ENCODE measurements around the gene CCDC60.

Gene CCDC60

GRCh38 chr12:119389687-119390086 is 55.2 kb downstream of the CCDC60 start:
- Mint-ChIP-seq H3K27ac (no peak overlapping the region), H3K4me3 (no peak overlapping the region), H3K27me3 (peaks cover 12% of the 10 kb centered on the region), H3K4me1 (ENCODE audit: low read depth) (no peaks in the 10 kb centered on the region), H3K36me3 (no peaks in the 10 kb centered on the region), H3K9me3 (ENCODE audit: low read depth) (no peaks in the 10 kb centered on the region)

GRCh38 chr12:119391673-119392072 is 57.1 kb downstream of the CCDC60 start:
- Mint-ChIP-seq H3K27me3 (peaks cover 11% of the 10 kb centered on the region), H3K27ac (no peak overlapping the region), H3K4me3 (no peak overlapping the region), H3K36me3 (no peaks in the 10 kb centered on the region), H3K4me1 (ENCODE audit: low read depth) (no peaks in the 10 kb centered on the region), H3K9me3 (ENCODE audit: low read depth) (no peaks in the 10 kb centered on the region)

GRCh38 chr12:119393677-119394076 is 59.1 kb downstream of the CCDC60 start:
- no peak overlapping the region for H3K27ac Mint-ChIP-seq
- no peaks in the 10 kb centered on the region for H3K9me3 Mint-ChIP-seq (ENCODE audit: low read depth)
- H3K27me3 Mint-ChIP-seq, result peaks cover 4% of the 10 kb centered on the region
- H3K4me3 Mint-ChIP-seq, result no peak overlapping the region
- no peaks in the 10 kb centered on the region for H3K4me1 Mint-ChIP-seq (ENCODE audit: low read depth)
- no peaks in the 10 kb centered on the region for H3K36me3 Mint-ChIP-seq

- Mint-ChIP-seq H3K4me3 (no peak overlapping the region), H3K36me3 (no peaks in the 10 kb centered on the region), H3K9me3 (ENCODE audit: low read depth) (no peaks in the 10 kb centered on the region), H3K27ac (no peak overlapping the region), H3K27me3 (peaks cover 5% of the 10 kb centered on the region), H3K4me1 (ENCODE audit: low read depth) (no peaks in the 10 kb centered on the region)
Observed at GRCh38 chr12:119397540-119397939, 63.0 kb downstream of the CCDC60 start.

GRCh38 chr12:119398190-119398589 is 63.7 kb downstream of the CCDC60 start:
- Mint-ChIP-seq H3K9me3 (ENCODE audit: low read depth) (no peaks in the 10 kb centered on the region), H3K27ac (no peak overlapping the region), H3K36me3 (no peaks in the 10 kb centered on the region), H3K27me3 (peaks cover 5% of the 10 kb centered on the region), H3K4me3 (no peak overlapping the region), H3K4me1 (ENCODE audit: low read depth) (no peaks in the 10 kb centered on the region)

- H3K27me3 Mint-ChIP-seq, result peaks cover 5% of the 10 kb centered on the region
- H3K4me3 Mint-ChIP-seq, result no peak overlapping the region
- H3K4me1 Mint-ChIP-seq (ENCODE audit: low read depth), result no peaks in the 10 kb centered on the region
- no peaks in the 10 kb centered on the region for H3K9me3 Mint-ChIP-seq (ENCODE audit: low read depth)
- H3K36me3 Mint-ChIP-seq, result no peaks in the 10 kb centered on the region
- H3K27ac Mint-ChIP-seq, result no peak overlapping the region
Observed at GRCh38 chr12:119399301-119399700, 64.8 kb downstream of the CCDC60 start.

GRCh38 chr12:119406308-119406707 is 71.8 kb downstream of the CCDC60 start:
- Mint-ChIP-seq H3K4me1 (ENCODE audit: low read depth) (no peaks in the 10 kb centered on the region), H3K9me3 (ENCODE audit: low read depth) (no peaks in the 10 kb centered on the region), H3K27ac (no peak overlapping the region), H3K27me3 (peaks cover 4% of the 10 kb centered on the region), H3K4me3 (no peak overlapping the region), H3K36me3 (no peaks in the 10 kb centered on the region)

- no peak overlapping the region for H3K4me3 Mint-ChIP-seq
- no peaks in the 10 kb centered on the region for H3K9me3 Mint-ChIP-seq (ENCODE audit: low read depth)
- H3K4me1 Mint-ChIP-seq (ENCODE audit: low read depth), result no peaks in the 10 kb centered on the region
- no peaks in the 10 kb centered on the region for H3K36me3 Mint-ChIP-seq
- no peak overlapping the region for H3K27ac Mint-ChIP-seq
- H3K27me3 Mint-ChIP-seq, result peaks cover 5% of the 10 kb centered on the region
Observed at GRCh38 chr12:119406811-119407210, 72.3 kb downstream of the CCDC60 start.

GRCh38 chr12:119409043-119409442 is 74.5 kb downstream of the CCDC60 start:
- H3K27ac Mint-ChIP-seq, result no peak overlapping the region
- no peaks in the 10 kb centered on the region for H3K4me1 Mint-ChIP-seq (ENCODE audit: low read depth)
- no peaks in the 10 kb centered on the region for H3K9me3 Mint-ChIP-seq (ENCODE audit: low read depth)
- no peak overlapping the region for H3K4me3 Mint-ChIP-seq
- no peaks in the 10 kb centered on the region for H3K36me3 Mint-ChIP-seq
- H3K27me3 Mint-ChIP-seq, result peaks cover 17% of the 10 kb centered on the region

- Mint-ChIP-seq H3K27me3 (peaks cover 17% of the 10 kb centered on the region), H3K4me1 (ENCODE audit: low read depth) (no peaks in the 10 kb centered on the region), H3K36me3 (no peaks in the 10 kb centered on the region), H3K9me3 (ENCODE audit: low read depth) (no peaks in the 10 kb centered on the region), H3K27ac (no peak overlapping the region), H3K4me3 (no peak overlapping the region)
Observed at GRCh38 chr12:119410396-119410795, 75.9 kb downstream of the CCDC60 start.

- Mint-ChIP-seq H3K4me3 (no peak overlapping the region), H3K4me1 (ENCODE audit: low read depth) (no peaks in the 10 kb centered on the region), H3K36me3 (no peaks in the 10 kb centered on the region), H3K27ac (no peak overlapping the region), H3K27me3 (peaks cover 17% of the 10 kb centered on the region), H3K9me3 (ENCODE audit: low read depth) (no peaks in the 10 kb centered on the region)
Observed at GRCh38 chr12:119412306-119412705, 77.8 kb downstream of the CCDC60 start.

GRCh38 chr12:119412811-119413794 is 78.6 kb downstream of the CCDC60 start:
- Mint-ChIP-seq H3K36me3 (no peaks in the 10 kb centered on the region), H3K27me3 (peaks cover 19% of the 10 kb centered on the region), H3K4me1 (ENCODE audit: low read depth) (no peaks in the 10 kb centered on the region), H3K27ac (no peak overlapping the region), H3K4me3 (no peak overlapping the region), H3K9me3 (ENCODE audit: low read depth) (no peaks in the 10 kb centered on the region)

- Mint-ChIP-seq H3K9me3 (ENCODE audit: low read depth) (no peaks in the 10 kb centered on the region), H3K27me3 (peaks cover 25% of the 10 kb centered on the region)
Observed at GRCh38 chr12:119415714-119416113, 81.2 kb downstream of the CCDC60 start.

GRCh38 chr12:119417440-119417839 is 82.9 kb downstream of the CCDC60 start:
- Mint-ChIP-seq H3K27me3 (peaks cover 22% of the 10 kb centered on the region), H3K36me3 (no peaks in the 10 kb centered on the region), H3K4me1 (ENCODE audit: low read depth) (no peaks in the 10 kb centered on the region), H3K4me3 (no peak overlapping the region), H3K9me3 (ENCODE audit: low read depth) (no peaks in the 10 kb centered on the region), H3K27ac (no peak overlapping the region)

More at GRCh38 chr12:119415714-119416113, 81.2 kb downstream of the CCDC60 start:
- no peaks in the 10 kb centered on the region for H3K36me3 Mint-ChIP-seq
- no peak overlapping the region for H3K4me3 Mint-ChIP-seq
- H3K27ac Mint-ChIP-seq, result no peak overlapping the region
- no peaks in the 10 kb centered on the region for H3K4me1 Mint-ChIP-seq (ENCODE audit: low read depth)

GRCh38 chr12:119419381-119419780 is 84.9 kb downstream of the CCDC60 start:
- H3K4me1 Mint-ChIP-seq (ENCODE audit: low read depth), result no peaks in the 10 kb centered on the region
- H3K36me3 Mint-ChIP-seq, result no peaks in the 10 kb centered on the region
- no peak overlapping the region for H3K27ac Mint-ChIP-seq
- peaks cover 20% of the 10 kb centered on the region for H3K27me3 Mint-ChIP-seq
- H3K4me3 Mint-ChIP-seq, result no peak overlapping the region
- no peaks in the 10 kb centered on the region for H3K9me3 Mint-ChIP-seq (ENCODE audit: low read depth)

GRCh38 chr12:119423285-119423684 is 88.8 kb downstream of the CCDC60 start:
- Mint-ChIP-seq H3K4me1 (ENCODE audit: low read depth) (no peaks in the 10 kb centered on the region), H3K9me3 (ENCODE audit: low read depth) (peaks cover 4% of the 10 kb centered on the region), H3K4me3 (no peak overlapping the region), H3K36me3 (no peaks in the 10 kb centered on the region), H3K27ac (no peak overlapping the region), H3K27me3 (peaks cover 24% of the 10 kb centered on the region)
